ENCODE results near the gene HS3ST6.
"Not testable (repeated sequence)": the region's sequence is repeated elsewhere in the genome, so short reads cannot be mapped to it uniquely, and the experiment has no call there.

Gene HS3ST6

GRCh38 chr16:1946495-1947368 is 28.5 kb upstream of the HS3ST6 start:
- no peak for DNase-seq

- DNase-seq: no peak
Observed at GRCh38 chr16:1945559-1946391, 27.6 kb upstream of the HS3ST6 start.

- DNase-seq: no peak
Observed at GRCh38 chr16:1944612-1945199, 26.5 kb upstream of the HS3ST6 start.

- peak; percentile 100 for DNase-seq
Observed at GRCh38 chr16:1942810-1943726, 24.9 kb upstream of the HS3ST6 start, which contains the start of gene MSRB1. Gene MSRB1, minus strand, starts transcription at chr16:1943199. Its CDS starts 43 bp downstream, at chr16:1943156.

GRCh38 chr16:1942047-1942809 is 24.0 kb upstream of the HS3ST6 start:
- peak; percentile 63 for DNase-seq

- DNase-seq: no peak
Observed at GRCh38 chr16:1941162-1942046, 23.2 kb upstream of the HS3ST6 start.

- no peak for DNase-seq
Observed at GRCh38 chr16:1940273-1941161, 22.3 kb upstream of the HS3ST6 start.

- not testable (repeated sequence) for DNase-seq
Observed at GRCh38 chr16:1939833-1940232, 21.6 kb upstream of the HS3ST6 start.

GRCh38 chr16:1938910-1939309 is 20.7 kb upstream of the HS3ST6 start:
- DNase-seq: no peak

- DNase-seq: peak; percentile 88
Observed at GRCh38 chr16:1938316-1938715, 20.1 kb upstream of the HS3ST6 start.

- DNase-seq: no peak
Observed at GRCh38 chr16:1936945-1937479, 18.8 kb upstream of the HS3ST6 start.

GRCh38 chr16:1933097-1933661 is 15.0 kb upstream of the HS3ST6 start:
- DNase-seq: no peak

GRCh38 chr16:1932050-1933028 is 14.1 kb upstream of the HS3ST6 start:
- DNase-seq: no peak

GRCh38 chr16:1930338-1930720 is 12.1 kb upstream of the HS3ST6 start:
- no peak for DNase-seq

GRCh38 chr16:1929578-1930337 is 11.5 kb upstream of the HS3ST6 start:
- DNase-seq: peak; percentile 85

- peak; percentile 9 for DNase-seq
Observed at GRCh38 chr16:1929105-1929504, 10.9 kb upstream of the HS3ST6 start.

- no peak for DNase-seq
Observed at GRCh38 chr16:1926271-1926670, 8.1 kb upstream of the HS3ST6 start.

Measured in inflammatory macrophage treated with lipopolysaccharide for 4 hours (primary cell).